HepG2 (cell line): Measurements from ENCODE around the gene ILKAP. TPM values are rescaled to one million over a fixed set of nuclear protein-coding genes. Genes with fewer than 3 reads are reported as not detected.

ENCODE experiments used
- FOXP4 ChIP-seq: sonication (generic); formaldehyde crosslinking; IDR thresholded peaks from 2 replicates; pipeline ENCODE4 v1.4.0; 2020; ENCODE audit warnings: missing genetic modification reagents
- GABPB1 ChIP-seq: IDR thresholded peaks from 2 replicates; pipeline ENCODE4 v1.6.1; 2016; ENCODE audit warnings: mild to moderate bottlenecking, missing genetic modification reagents, moderate library complexity, missing compliant biosample characterization
- LBX2 ChIP-seq: sonication (generic); formaldehyde crosslinking; IDR thresholded peaks from 2 replicates; pipeline ENCODE4 v1.5.0; 2020; ENCODE audit warnings: missing genetic modification reagents, mild to moderate bottlenecking, borderline replicate concordance
- MXI1 ChIP-seq: IDR thresholded peaks from 3 replicates; pipeline ENCODE4 v1.6.1; 2012; ENCODE audit warnings: low read depth, low read length, inconsistent platforms, borderline replicate concordance
- SRF ChIP-seq: IDR thresholded peaks from 2 replicates; pipeline ENCODE4 v1.6.1; 2011; ENCODE audit warnings: mild to moderate bottlenecking, low read depth, low read length, moderate library complexity
- UBTF ChIP-seq: sonication (generic); formaldehyde crosslinking; IDR thresholded peaks from 2 replicates; pipeline ENCODE4 v1.4.0; 2020; ENCODE audit warnings: mild to moderate bottlenecking, missing genetic modification reagents
- XRCC5 ChIP-seq: fragments of 200-400 bp; formaldehyde crosslinking; optimal IDR thresholded peaks from 2 replicates; pipeline ENCODE3; 2017; ENCODE audit warnings: mild to moderate bottlenecking, low read length
- ZBTB25 ChIP-seq: IDR thresholded peaks from 2 replicates; pipeline ENCODE4 v1.6.1; 2018; ENCODE audit warnings: missing genetic modification reagents
- ZBTB7B ChIP-seq: sonication (generic); formaldehyde crosslinking; IDR thresholded peaks from 2 replicates; pipeline ENCODE4 v1.4.0; 2020; ENCODE audit warnings: missing genetic modification reagents
- ZFP91 ChIP-seq: sonication (generic); formaldehyde crosslinking; IDR thresholded peaks from 2 replicates; pipeline ENCODE4 v1.9.0; 2022; ENCODE audit warnings: missing genetic modification reagents, mild to moderate bottlenecking, borderline replicate concordance
- ZNF281 ChIP-seq: sonication (generic); formaldehyde crosslinking; IDR thresholded peaks from 2 replicates; pipeline ENCODE4 v1.4.0; 2020; ENCODE audit warnings: missing genetic modification reagents, borderline replicate concordance
- ZNF329 ChIP-seq: sonication (generic); formaldehyde crosslinking; IDR thresholded peaks from 2 replicates; pipeline ENCODE4 v1.9.0; 2021; ENCODE audit warnings: low read depth, mild to moderate bottlenecking, missing genetic modification reagents
- ZNF503 ChIP-seq: sonication (generic); formaldehyde crosslinking; IDR thresholded peaks from 2 replicates; pipeline ENCODE4 v1.4.0; 2020; ENCODE audit warnings: missing genetic modification reagents
- polyA plus RNA-seq, 8 experiments: library from polyadenylated mRNA; depleted of rRNA in 3 of 8; stranded (reverse) in 7 of 8; unstranded in 1 of 8; fragments of >200 nt; fragmentation: Illumina TruSeq in 4 of 8; extraction: Trizol in 4 of 8; gene quantifications; 2 replicates each; pipeline versions ENCODE4 v1.2.1 to v1.2.3, GENCODE V29; 2011 to 2016; ENCODE audit warnings: low read depth in 4 of 8, missing spikeins in 1 of 8, mixed read lengths in 1 of 8; ENCODE audit not compliant: insufficient read depth in 1 of 8
- total RNA-seq, 5 experiments: library from RNA; depleted of rRNA; stranded (reverse); fragments of >200 nt; fragmentation: Illumina TruSeq; extraction: Trizol; gene quantifications; 2 replicates each; pipeline ENCODE4 v1.2.3, GENCODE V29; 2016; ENCODE audit warnings: low read depth in 1 of 5

ILKAP gene
- total and polyA plus RNA-seq, 2 of the 13 experiments (the other 11 are each of a cell fraction or from before 2014, with no cell fraction given): 29.6 to 33.1 TPM

- TF ChIP-seq XRCC5 (peak; percentile 30), LBX2 (CRISPR knock-in tag) (no peak), FOXP4 (peak; percentile 13; the same call in 1 of the 2 replicates), ZNF281 (CRISPR knock-in tag) (peak; percentile 16; the same call in 1 of the 2 replicates), ZNF329 (CRISPR knock-in tag) (0 out of 2 replicates have a peak, but pooled peaks have one; percentile 36), MXI1 (peak; percentile 48; the same call in 1 of the 3 replicates), ZBTB25 (CRISPR knock-in tag) (peak; percentile 63; the same call in 1 of the 2 replicates), ZFP91 (CRISPR knock-in tag) (peak; percentile 55; the same call in 1 of the 2 replicates), ZBTB7B (CRISPR knock-in tag) (peak; percentile 96), ZNF503 (CRISPR knock-in tag) (peak; percentile 55; the same call in 1 of the 2 replicates), UBTF (CRISPR knock-in tag) (peak; percentile 45; the same call in 1 of the 2 replicates), GABPB1 (peak; percentile 73), SRF (peak; percentile 65; the same call in 1 of the 2 replicates)
These were observed 36.6 kb upstream of the ILKAP start, which contains the start of gene HES6 (continued) for GRCh38 chr2:238239863-238240756.
